ENCODE data around the gene PLXNA2.

Gene PLXNA2

DNA sequence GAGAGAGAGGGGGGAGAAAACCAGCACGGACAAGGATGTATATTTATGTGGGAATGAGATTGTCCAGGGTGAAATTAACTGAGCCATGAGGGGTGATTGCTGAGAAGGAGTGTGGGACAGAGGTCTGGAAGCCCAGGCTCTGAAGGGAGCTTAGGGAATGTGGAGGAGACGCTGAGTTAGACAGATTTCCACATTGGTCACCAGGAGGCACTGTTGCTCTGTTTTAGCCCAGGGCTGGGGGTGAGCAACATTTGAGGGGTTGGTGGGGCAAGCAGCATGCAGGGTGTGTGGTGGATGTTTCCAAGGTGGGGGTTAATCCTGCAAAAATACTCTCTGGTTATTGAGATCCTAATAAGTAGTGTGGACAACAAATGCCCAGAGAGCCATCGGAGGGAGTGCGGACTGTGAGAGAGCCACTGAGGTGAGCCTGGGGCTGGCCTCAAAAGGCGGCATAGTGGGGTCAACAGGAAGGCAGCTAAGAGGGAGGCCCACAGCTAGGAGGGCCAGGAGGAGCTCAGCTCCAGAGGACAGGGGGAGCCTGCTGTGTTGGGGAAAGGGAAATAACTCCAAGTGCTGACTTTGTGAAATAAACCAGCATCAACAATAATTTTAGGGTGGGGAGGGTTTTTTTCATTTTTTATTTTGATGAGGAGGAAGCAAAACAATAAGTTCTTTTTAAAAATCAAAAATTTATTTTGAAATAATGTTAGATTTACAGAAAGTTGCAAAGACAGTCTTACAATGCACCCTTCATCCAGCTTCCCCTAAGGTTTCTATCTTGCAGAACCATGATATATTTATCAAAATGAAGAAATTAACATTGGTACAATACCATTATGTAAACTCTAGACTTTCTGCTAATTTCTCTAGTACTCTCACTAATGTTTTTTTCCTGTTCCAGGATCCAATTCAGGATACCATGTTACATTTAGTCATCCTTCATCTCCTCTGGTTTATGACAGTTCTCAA lies 250.4 kb downstream of the PLXNA2 start:
- peaks cover 17% of the 10 kb centered on the region for H3K27me3 Mint-ChIP-seq
- H3K36me3 Mint-ChIP-seq (ENCODE audit: low read depth): no peaks in the 10 kb centered on the region
- no peak for DNase-seq
- no peaks in the 10 kb centered on the region for H3K4me1 Mint-ChIP-seq (ENCODE audit: low read depth)
- no peaks in the 10 kb centered on the region for H3K9me3 Mint-ChIP-seq
- H3K4me3 Mint-ChIP-seq: no peak overlapping the region
- H3K27ac Mint-ChIP-seq: no peak overlapping the region

DNA sequence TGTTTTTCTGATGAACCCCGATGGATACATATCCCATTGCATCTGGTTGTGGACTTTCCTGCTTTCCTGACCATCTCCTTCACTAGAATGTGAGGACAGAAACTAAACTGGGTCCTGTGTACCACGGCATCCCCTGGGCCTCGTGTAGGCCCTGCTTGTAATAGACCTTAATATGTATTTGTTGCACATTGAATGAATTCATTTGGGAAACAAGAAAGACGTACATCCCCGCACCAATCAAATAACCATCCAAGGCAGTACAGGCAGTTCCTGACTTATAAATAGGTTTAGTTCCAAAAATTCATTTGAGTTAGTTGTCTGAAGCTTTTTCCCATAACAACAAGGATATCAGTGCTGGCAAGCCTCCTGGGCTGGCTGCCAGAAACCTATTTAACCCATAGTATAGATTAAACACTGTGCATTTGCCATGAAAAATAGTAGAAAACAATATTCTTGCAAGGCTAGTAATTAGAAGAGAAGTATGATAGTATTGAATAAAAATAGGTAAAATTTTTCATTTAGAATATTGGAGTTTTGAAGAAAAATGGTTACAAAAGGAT lies 251.4 kb downstream of the PLXNA2 start:
- DNase-seq: no peak
- H3K36me3 Mint-ChIP-seq (ENCODE audit: low read depth): no peaks in the 10 kb centered on the region
- H3K4me1 Mint-ChIP-seq (ENCODE audit: low read depth): no peaks in the 10 kb centered on the region
- no peak overlapping the region for H3K4me3 Mint-ChIP-seq
- no peaks in the 10 kb centered on the region for H3K9me3 Mint-ChIP-seq
- no peak overlapping the region for H3K27ac Mint-ChIP-seq
- peaks cover 20% of the 10 kb centered on the region for H3K27me3 Mint-ChIP-seq

DNA sequence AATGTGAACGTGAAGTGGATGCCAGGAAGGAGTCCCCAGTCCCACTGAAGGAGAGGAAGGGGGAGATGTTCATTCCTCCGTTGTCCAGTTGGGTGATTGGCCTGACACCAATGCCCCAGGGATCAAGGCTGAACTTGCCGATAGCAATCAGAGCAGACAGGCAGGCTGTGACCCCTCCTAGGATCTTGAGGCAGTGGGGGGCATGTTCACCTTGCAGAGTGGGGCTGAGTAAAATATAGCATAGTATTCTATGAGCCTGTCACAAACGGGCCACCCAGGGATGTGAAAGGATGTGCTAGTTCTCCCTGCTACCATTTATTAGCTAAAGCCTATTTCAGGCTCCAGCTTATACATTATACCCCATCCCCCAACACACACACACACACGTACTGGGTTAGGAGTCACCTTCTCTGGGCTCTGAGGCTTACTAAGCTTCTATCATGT lies 252.6 kb downstream of the PLXNA2 start:
- Mint-ChIP-seq H3K36me3 (ENCODE audit: low read depth) (no peaks in the 10 kb centered on the region), H3K27me3 (peaks cover 20% of the 10 kb centered on the region), H3K4me3 (no peak overlapping the region)

DNA sequence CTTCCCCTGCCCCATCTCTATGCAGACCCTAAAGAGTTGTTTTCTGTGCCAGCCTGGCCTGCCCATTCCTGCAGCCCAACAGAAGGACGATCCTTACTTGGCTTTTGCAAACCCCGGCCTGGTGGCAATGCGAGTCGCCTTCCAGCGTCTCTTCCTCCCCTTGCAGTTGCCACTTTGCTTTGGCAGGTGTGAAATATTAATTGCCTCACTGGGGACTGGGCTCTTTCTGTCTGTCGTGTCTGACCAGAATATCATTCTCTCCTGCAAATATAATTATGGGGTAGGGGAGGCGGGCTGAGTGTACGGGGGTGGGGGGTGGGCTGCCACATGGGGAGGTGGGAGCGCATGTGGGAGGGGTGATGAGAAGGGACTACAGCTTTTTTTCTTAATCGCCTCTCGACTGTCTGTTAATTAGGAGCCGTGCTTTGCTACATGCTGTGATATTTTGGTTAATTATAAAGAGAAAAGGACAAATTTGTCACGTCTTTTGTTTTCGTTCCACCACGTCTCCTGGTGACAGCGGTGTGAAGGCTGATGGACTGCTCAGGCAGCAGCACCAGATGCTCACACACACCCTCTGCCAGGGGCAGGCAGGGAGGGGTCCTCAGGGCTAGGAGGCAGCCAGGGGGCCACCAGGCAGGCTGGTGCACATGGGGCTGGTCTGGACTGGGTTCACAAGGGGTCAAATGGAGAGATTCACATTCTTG lies 253.2 kb downstream of the PLXNA2 start:
- no peaks in the 10 kb centered on the region for H3K36me3 Mint-ChIP-seq (ENCODE audit: low read depth)
- H3K9me3 Mint-ChIP-seq: no peaks in the 10 kb centered on the region
- H3K4me3 Mint-ChIP-seq: no peak overlapping the region
- no peak overlapping the region for H3K27ac Mint-ChIP-seq
- H3K4me1 Mint-ChIP-seq (ENCODE audit: low read depth): no peaks in the 10 kb centered on the region
- H3K27me3 Mint-ChIP-seq: peaks cover 20% of the 10 kb centered on the region
- DNase-seq: no peak

More for the DNA sequence above, 252.6 kb downstream of the PLXNA2 start:
- no peak overlapping the region for H3K27ac Mint-ChIP-seq
- DNase-seq: no peak
- no peaks in the 10 kb centered on the region for H3K4me1 Mint-ChIP-seq (ENCODE audit: low read depth)
- no peaks in the 10 kb centered on the region for H3K9me3 Mint-ChIP-seq

DNA sequence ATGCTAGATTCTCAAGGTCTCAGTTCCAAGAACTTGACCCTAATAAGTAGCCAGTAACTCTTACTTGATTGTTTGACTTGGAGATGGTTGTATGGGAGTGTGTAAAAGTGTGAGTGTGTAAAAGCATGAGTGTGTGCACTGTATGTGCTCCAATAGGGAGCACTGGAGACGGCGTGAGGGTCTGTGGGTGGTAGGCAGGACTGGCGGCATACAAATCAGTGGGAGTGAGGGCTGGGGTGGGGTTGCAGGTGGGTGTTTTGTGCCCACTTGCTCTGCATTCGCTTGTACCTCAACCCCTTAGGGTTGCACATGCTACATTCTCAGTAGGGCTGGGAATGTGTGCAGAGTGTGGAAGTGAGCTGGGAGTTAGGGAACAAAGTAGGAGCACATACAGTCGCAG lies 253.7 kb downstream of the PLXNA2 start:
- Mint-ChIP-seq H3K4me3 (no peak overlapping the region), H3K4me1 (ENCODE audit: low read depth) (no peaks in the 10 kb centered on the region), H3K9me3 (no peaks in the 10 kb centered on the region), H3K27me3 (peaks cover 20% of the 10 kb centered on the region), H3K27ac (no peak overlapping the region), H3K36me3 (ENCODE audit: low read depth) (no peaks in the 10 kb centered on the region)
- DNase-seq: no peak

DNA sequence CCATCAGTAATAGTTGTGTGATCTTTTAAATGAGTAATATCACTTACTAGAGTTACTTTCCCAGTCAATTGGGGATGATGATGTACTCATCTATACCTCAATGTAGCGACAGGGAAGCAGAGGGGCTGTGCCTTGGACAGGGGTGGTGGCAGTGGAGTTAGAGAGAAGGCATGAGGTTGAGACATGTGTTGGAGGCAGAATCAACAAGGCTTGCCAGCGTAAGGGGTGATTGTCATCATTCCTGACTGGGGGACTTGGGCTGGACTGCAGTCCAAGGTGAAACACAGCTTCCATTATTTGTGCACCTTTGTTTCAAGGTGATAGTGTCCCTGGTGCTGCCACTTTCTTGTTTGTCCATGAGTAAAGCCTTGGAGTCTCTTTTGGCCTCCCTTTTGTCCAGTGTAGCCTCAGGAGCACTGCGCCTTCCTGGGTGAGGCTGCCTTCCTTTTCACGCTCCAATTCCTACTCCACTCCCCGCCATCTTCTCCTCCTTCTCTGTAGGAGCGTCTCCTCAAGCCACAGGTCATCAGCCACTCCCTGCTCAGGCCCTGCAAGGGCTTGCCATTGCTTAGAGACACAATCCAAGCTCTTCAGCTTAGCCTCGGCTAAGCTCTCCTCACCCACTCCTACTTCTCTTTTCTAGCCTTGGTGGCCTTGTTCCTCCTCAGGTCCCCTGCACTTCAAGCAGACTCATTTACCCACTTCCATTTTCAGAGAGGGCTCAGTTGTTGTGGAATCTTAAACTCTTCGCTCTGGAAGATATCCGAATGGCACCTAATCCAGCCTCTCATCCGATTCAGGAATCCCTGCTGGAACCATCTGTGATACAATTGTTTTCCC lies 255.6 kb downstream of the PLXNA2 start:
- H3K27ac Mint-ChIP-seq: no peak overlapping the region
- H3K4me3 Mint-ChIP-seq: no peak overlapping the region
- H3K27me3 Mint-ChIP-seq: peaks cover 18% of the 10 kb centered on the region
- no peak for DNase-seq
- H3K9me3 Mint-ChIP-seq: no peaks in the 10 kb centered on the region
- no peaks in the 10 kb centered on the region for H3K36me3 Mint-ChIP-seq (ENCODE audit: low read depth)
- no peaks in the 10 kb centered on the region for H3K4me1 Mint-ChIP-seq (ENCODE audit: low read depth)

DNA sequence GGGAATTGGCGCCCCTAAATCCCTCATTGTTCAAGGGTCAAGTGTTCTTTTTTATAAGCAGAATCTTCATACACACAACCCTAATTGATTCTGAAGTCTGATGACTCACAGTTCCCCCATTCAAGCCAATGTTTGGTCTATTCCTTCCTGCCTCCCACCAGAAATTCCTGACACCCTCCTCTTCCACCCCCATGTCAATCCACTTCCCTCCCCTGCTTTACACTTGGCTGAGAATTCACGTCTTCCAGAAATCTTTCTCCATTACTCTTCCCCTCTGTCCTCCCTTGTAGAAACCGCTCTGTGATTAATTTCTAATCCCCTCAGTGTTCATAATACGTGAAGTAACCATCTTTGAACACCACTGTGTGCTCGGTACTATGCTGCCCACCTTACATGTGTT lies 257.0 kb downstream of the PLXNA2 start:
- Mint-ChIP-seq H3K36me3 (ENCODE audit: low read depth) (no peaks in the 10 kb centered on the region), H3K4me1 (ENCODE audit: low read depth) (no peaks in the 10 kb centered on the region), H3K27ac (no peak overlapping the region), H3K4me3 (no peak overlapping the region), H3K27me3 (peaks cover 17% of the 10 kb centered on the region), H3K9me3 (no peaks in the 10 kb centered on the region)
- DNase-seq: no peak

DNA sequence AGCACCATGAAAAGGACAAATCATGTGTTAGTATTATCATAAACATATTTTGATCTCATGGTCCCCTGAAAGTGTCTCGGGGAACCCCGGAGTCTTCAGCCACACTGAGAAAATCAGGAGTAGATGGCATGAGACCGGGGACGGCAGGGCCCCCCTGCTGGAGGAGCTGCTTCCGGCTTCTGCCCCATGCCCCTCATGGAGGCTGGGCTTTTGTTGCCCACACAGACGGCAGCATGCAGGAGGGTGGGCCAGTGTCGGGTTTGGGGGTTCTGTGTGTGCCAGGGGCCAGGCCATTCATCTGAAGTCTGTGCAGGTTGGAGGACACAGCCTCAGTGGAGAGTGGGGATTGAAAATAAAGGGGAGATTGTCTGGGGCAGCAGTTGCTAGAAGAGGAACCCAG lies 258.2 kb downstream of the PLXNA2 start:
- H3K4me1 Mint-ChIP-seq (ENCODE audit: low read depth): no peaks in the 10 kb centered on the region
- no peak for DNase-seq
- peaks cover 26% of the 10 kb centered on the region for H3K27me3 Mint-ChIP-seq
- no peaks in the 10 kb centered on the region for H3K36me3 Mint-ChIP-seq (ENCODE audit: low read depth)
- no peak overlapping the region for H3K4me3 Mint-ChIP-seq
- H3K27ac Mint-ChIP-seq: no peak overlapping the region
- no peaks in the 10 kb centered on the region for H3K9me3 Mint-ChIP-seq

DNA sequence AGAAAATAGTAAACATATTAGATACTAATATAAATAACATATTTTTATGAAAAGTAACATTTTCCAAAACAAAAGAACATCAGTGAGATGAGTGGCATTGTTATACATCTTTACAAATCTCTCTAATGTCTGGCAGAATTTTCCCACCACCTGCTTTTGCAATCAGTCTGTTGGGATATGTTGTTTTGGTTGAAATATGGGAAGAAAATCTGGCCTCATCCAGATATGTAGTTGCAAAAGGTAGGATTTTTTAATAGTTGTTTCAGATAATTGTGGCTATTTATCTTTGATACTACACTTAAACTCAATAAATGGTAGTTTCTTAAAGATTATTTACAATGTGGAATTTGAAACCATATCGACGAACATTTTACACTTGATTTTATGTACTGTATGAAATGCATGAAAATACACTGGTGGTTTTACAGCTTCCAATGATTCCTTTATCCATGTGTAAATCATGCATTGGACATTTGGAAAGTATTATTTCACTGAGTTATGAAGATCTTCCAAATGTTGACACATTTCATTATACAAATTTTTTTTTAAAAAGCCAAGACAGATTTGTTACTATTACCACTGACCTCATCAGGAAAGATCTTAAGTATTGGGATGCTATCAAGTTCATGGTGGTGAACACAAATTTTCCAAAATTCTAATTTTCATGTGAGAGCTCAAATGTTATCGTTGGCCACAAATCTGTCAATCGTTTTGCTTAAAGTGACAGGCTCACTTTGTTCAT lies 259.2 kb downstream of the PLXNA2 start:
- Mint-ChIP-seq H3K27me3 (peaks cover 24% of the 10 kb centered on the region), H3K4me1 (ENCODE audit: low read depth) (no peaks in the 10 kb centered on the region), H3K9me3 (no peaks in the 10 kb centered on the region), H3K27ac (no peak overlapping the region), H3K36me3 (ENCODE audit: low read depth) (no peaks in the 10 kb centered on the region), H3K4me3 (no peak overlapping the region)
- no peak for DNase-seq

DNA sequence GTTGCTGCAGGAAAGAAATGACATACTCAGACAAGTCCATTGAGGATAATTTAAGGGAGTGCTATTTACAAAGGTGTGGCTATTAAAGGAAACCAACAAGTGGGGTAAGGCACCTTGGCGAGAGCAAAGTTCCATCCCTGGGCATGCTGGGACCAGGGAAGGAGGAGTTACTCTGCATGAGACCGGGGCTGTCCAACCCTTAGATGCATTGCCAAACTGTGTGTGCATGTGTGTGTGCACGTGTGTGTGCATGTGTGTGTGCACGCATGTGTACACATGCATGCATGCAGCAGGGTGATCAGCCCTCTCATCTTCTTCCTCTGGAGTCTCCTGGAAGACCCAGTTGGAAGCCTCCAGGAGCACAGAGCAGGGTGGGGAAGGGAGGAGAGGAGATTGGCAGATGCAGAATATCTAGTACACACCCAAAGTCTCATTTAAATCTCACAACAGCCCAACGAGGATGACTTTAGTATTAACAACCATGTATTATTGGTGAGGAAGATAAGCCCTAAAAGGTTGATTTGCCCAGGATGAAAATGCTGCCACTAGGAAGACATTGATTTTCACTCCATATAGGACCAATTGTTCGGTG lies 261.0 kb downstream of the PLXNA2 start:
- no peak overlapping the region for H3K4me3 Mint-ChIP-seq
- H3K27ac Mint-ChIP-seq: no peak overlapping the region
- DNase-seq: no peak
- H3K9me3 Mint-ChIP-seq: no peaks in the 10 kb centered on the region
- no peaks in the 10 kb centered on the region for H3K4me1 Mint-ChIP-seq (ENCODE audit: low read depth)
- no peaks in the 10 kb centered on the region for H3K36me3 Mint-ChIP-seq (ENCODE audit: low read depth)
- peaks cover 19% of the 10 kb centered on the region for H3K27me3 Mint-ChIP-seq

DNA sequence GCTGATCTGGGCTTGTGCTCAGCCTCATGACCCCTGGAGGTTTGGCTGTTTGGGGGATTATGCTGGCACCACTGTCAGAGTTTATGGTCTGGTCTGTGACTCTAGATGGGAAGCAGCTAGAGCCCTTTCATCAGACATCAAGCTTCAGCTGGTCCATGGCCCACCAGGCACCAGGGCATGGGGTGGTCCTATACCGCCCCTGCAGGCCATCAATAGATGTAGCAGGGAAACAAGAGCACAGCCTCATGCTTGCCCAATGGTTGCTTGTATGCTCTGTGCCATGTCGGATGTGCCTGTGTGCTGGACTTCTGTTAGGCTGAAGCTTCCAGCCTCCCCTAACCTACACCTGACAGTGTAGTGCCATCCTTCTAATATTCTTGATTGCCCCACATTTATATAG lies 262.2 kb downstream of the PLXNA2 start:
- no peak for DNase-seq
- peaks cover 19% of the 10 kb centered on the region for H3K27me3 Mint-ChIP-seq
- no peak overlapping the region for H3K27ac Mint-ChIP-seq
- no peaks in the 10 kb centered on the region for H3K36me3 Mint-ChIP-seq (ENCODE audit: low read depth)
- H3K4me3 Mint-ChIP-seq: no peak overlapping the region
- no peaks in the 10 kb centered on the region for H3K4me1 Mint-ChIP-seq (ENCODE audit: low read depth)
- no peaks in the 10 kb centered on the region for H3K9me3 Mint-ChIP-seq

DNA sequence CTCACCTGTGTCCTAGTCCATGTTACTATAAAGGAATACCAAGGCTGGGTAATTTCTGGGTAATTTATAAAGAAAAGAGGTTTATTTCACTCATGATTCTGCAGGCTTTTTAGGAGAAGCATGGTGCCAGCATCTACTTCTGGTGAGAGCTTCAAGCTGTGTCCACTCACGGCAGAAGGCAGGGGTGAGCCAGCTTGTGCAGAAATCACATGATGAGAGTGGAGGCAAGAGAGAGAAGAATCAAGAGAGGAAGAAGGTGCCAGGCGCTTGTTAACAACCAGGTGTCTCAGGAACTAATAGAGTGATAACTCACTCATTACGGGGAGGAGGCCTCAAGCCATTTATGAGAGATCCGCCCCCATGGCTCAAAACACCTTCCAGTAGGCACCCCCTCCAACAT lies 265.7 kb downstream of the PLXNA2 start:
- no peaks in the 10 kb centered on the region for H3K36me3 Mint-ChIP-seq (ENCODE audit: low read depth)
- DNase-seq: no peak
- no peak overlapping the region for H3K4me3 Mint-ChIP-seq
- H3K27me3 Mint-ChIP-seq: peaks cover 25% of the 10 kb centered on the region
- no peaks in the 10 kb centered on the region for H3K9me3 Mint-ChIP-seq
- no peaks in the 10 kb centered on the region for H3K4me1 Mint-ChIP-seq (ENCODE audit: low read depth)
- no peak overlapping the region for H3K27ac Mint-ChIP-seq

DNA sequence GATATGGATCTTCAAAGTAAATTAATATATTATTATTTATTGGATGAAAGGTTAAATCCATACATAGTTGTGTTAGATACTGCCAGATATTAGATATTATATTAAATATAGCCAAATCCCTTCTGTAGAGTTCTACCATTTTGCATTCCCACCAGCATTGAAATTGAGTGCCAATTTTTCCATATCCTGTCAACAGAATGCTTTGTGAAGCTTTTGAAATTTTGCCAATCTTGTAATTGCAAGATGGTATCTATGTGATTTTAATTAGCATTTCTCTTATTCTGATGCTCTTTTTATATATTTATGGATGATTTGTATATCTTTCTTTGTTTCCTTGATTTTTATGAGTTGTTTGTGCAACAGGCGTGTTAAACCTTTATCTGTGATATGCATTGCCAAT lies 266.3 kb downstream of the PLXNA2 start:
- Mint-ChIP-seq H3K36me3 (ENCODE audit: low read depth) (no peaks in the 10 kb centered on the region), H3K9me3 (no peaks in the 10 kb centered on the region), H3K27ac (no peak overlapping the region), H3K27me3 (peaks cover 29% of the 10 kb centered on the region), H3K4me1 (ENCODE audit: low read depth) (no peaks in the 10 kb centered on the region), H3K4me3 (no peak overlapping the region)
- no peak for DNase-seq

Data from activated T-cell treated with anti-CD3 and anti-CD28 coated beads, Interleukin-2, amount 50 U/mL, for 24 hours (primary cell).